Vagina (tissue), 2 donors: ENCODE data around the gene DNAAF1.

Source experiments
- POLR2AphosphoS5 ChIP-seq, 2 donors: sonication (generic); formaldehyde crosslinking; IDR thresholded peaks; one replicate each; pipeline ENCODE4 v1.9.0; 2017; ENCODE audit warnings: antibody characterized with exemption in 2 of 2, mild to moderate bottlenecking in 2 of 2, low read depth in 1 of 2; ENCODE audit not compliant: insufficient read depth in 1 of 2
- TF ChIP-seq, protein P1 (sequence below), 3 experiments: fragments of 450-650 bp in 2 of 3; fragments of 200-600 bp in 1 of 3; sonication (generic) in 1 of 3; IDR thresholded peaks; one replicate each; pipeline ENCODE4 v1.5.1; 2017 to 2019; ENCODE audit warnings: antibody characterized with exemption in 3 of 3, mild to moderate bottlenecking in 2 of 3, moderate library complexity in 2 of 3

- TF ChIP-seq, protein P1, sequence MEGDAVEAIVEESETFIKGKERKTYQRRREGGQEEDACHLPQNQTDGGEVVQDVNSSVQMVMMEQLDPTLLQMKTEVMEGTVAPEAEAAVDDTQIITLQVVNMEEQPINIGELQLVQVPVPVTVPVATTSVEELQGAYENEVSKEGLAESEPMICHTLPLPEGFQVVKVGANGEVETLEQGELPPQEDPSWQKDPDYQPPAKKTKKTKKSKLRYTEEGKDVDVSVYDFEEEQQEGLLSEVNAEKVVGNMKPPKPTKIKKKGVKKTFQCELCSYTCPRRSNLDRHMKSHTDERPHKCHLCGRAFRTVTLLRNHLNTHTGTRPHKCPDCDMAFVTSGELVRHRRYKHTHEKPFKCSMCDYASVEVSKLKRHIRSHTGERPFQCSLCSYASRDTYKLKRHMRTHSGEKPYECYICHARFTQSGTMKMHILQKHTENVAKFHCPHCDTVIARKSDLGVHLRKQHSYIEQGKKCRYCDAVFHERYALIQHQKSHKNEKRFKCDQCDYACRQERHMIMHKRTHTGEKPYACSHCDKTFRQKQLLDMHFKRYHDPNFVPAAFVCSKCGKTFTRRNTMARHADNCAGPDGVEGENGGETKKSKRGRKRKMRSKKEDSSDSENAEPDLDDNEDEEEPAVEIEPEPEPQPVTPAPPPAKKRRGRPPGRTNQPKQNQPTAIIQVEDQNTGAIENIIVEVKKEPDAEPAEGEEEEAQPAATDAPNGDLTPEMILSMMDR (IDR thresholded peaks at IDR 0.05): no peak
- no peak for TF ChIP-seq POLR2AphosphoS5 (IDR thresholded peaks at IDR 0.05; ENCODE audit: insufficient read depth in 1 of 2, low read depth in 1 of 2)
Observed at GRCh38 chr16:84132527-84133285, 12.4 kb upstream of the DNAAF1 start.
